Suprapubic skin (tissue), 4 donors: ENCODE data around the gene PRCC. TPM values are rescaled to one million over a fixed set of nuclear protein-coding genes. Genes with fewer than 3 reads are reported as not detected.

Experiments
- DNase-seq, 2 donors: peaks; one replicate each; pipeline ENCODE4 v3.0.0-alpha.2; 2019; ENCODE audit warnings: low spot score in 2 of 2
- H3K27ac ChIP-seq: fragments of 200-600 bp; sonication (generic); one replicate; pipeline ENCODE4 v1.5.1; 2019
- H3K27me3 ChIP-seq: fragments of 200-600 bp; sonication (generic); one replicate; pipeline ENCODE4 v1.5.1; 2019
- H3K36me3 ChIP-seq: fragments of 200-600 bp; sonication (generic); one replicate; pipeline ENCODE4 v1.5.1; 2019
- H3K4me1 ChIP-seq: fragments of 200-600 bp; sonication (generic); one replicate; pipeline ENCODE4 v1.5.1; 2019
- H3K4me3 ChIP-seq: fragments of 200-600 bp; sonication (generic); one replicate; pipeline ENCODE4 v1.5.1; 2019; ENCODE audit warnings: mild to moderate bottlenecking
- H3K9me3 ChIP-seq: fragments of 200-600 bp; sonication (generic); one replicate; pipeline ENCODE4 v1.5.1; 2019
- CTCF ChIP-seq, 2 donors: fragments of 200-600 bp in 1 of 2; fragments of 450-650 bp in 1 of 2; sonication (generic) in 1 of 2; IDR thresholded peaks; one replicate each; pipeline ENCODE4 v1.5.1; 2016 to 2019; ENCODE audit warnings: antibody characterized with exemption in 2 of 2, mild to moderate bottlenecking in 1 of 2, moderate library complexity in 1 of 2
- EP300 ChIP-seq: sonication (generic); formaldehyde crosslinking; IDR thresholded peaks from one replicate; pipeline ENCODE4 v1.6.1; 2017; ENCODE audit warnings: antibody characterized with exemption
- POLR2A ChIP-seq, 2 donors: fragments of 450-650 bp; IDR thresholded peaks; one replicate each; pipeline ENCODE4 v1.6.1; 2017; ENCODE audit warnings: antibody characterized with exemption in 2 of 2, mild to moderate bottlenecking in 2 of 2, moderate library complexity in 2 of 2
- POLR2AphosphoS5 ChIP-seq, 3 donors: sonication (generic); formaldehyde crosslinking; IDR thresholded peaks; one replicate each; pipeline ENCODE4 v1.6.1; 2017; ENCODE audit warnings: antibody characterized with exemption in 3 of 3
- WGBS: methylation state at CpG from one replicate; pipeline ENCODE4 v1.1.5; 2018; 5-methylcytosine and 5-hydroxymethylcytosine counted together
- total RNA-seq, 4 donors: library from RNA; depleted of rRNA; stranded (reverse); fragments of >200 nt; gene quantifications; one replicate each; pipeline ENCODE4 v1.1.0, GENCODE V29; 2016

The PRCC gene
- total RNA-seq, 4 donors from 2014 or later: 39.1 to 50.1 (median 43.3) TPM

GRCh38 chr1:156748670-156749418 is 18.5 kb upstream of the PRCC start:
- H3K27ac ChIP-seq: peak overlapping the region; percentile 99
- peaks cover 12% of the 10 kb centered on the region for H3K36me3 ChIP-seq
- peak in 1 of 2 donors; percentile 85 for DNase-seq
- 5% methylated on average over 9 of the region's 9 CpGs for WGBS
- no peaks in the 10 kb centered on the region for H3K9me3 ChIP-seq
- H3K4me1 ChIP-seq: peaks cover 72% of the 10 kb centered on the region
- TF ChIP-seq CTCF (IDR thresholded peaks at IDR 0.05) (no peak), EP300 (no peak), POLR2A (IDR thresholded peaks at IDR 0.05) (no peak)
- no peaks in the 10 kb centered on the region for H3K27me3 ChIP-seq
- H3K4me3 ChIP-seq: peak overlapping the region; percentile 96

GRCh38 chr1:156749419-156750118 is 17.8 kb upstream of the PRCC start:
- peak overlapping the region; percentile 99 for H3K27ac ChIP-seq
- H3K4me1 ChIP-seq: peaks cover 71% of the 10 kb centered on the region
- H3K27me3 ChIP-seq: no peaks in the 10 kb centered on the region
- H3K4me3 ChIP-seq: peak overlapping the region; percentile 96
- H3K36me3 ChIP-seq: peaks cover 5% of the 10 kb centered on the region
- 1% methylated on average over 7 of the region's 8 CpGs for WGBS
- no peaks in the 10 kb centered on the region for H3K9me3 ChIP-seq
- DNase-seq: no peak
- TF ChIP-seq EP300: no peak
- TF ChIP-seq POLR2AphosphoS5 (IDR thresholded peaks at IDR 0.05): no peak
- TF ChIP-seq CTCF (IDR thresholded peaks at IDR 0.05): no peak
- TF ChIP-seq POLR2A (IDR thresholded peaks at IDR 0.05): no peak

GRCh38 chr1:156750191-156750672 is 17.1 kb upstream of the PRCC start:
- Histone ChIP-seq H3K4me1 (peaks cover 66% of the 10 kb centered on the region), H3K27me3 (no peaks in the 10 kb centered on the region), H3K36me3 (no peaks in the 10 kb centered on the region), H3K9me3 (no peaks in the 10 kb centered on the region), H3K27ac (peak overlapping the region; percentile 99), H3K4me3 (peak overlapping the region; percentile 96)
- 0% methylated on average over 5 of the region's 5 CpGs for WGBS
- TF ChIP-seq CTCF (IDR thresholded peaks at IDR 0.05): no peak
- no peak for TF ChIP-seq POLR2AphosphoS5 (IDR thresholded peaks at IDR 0.05)
- no peak for DNase-seq

GRCh38 chr1:156750711-156751450 is 16.5 kb upstream of the PRCC start:
- peak in 1 of 2 donors; percentile 86 for DNase-seq
- Histone ChIP-seq H3K36me3 (no peaks in the 10 kb centered on the region), H3K9me3 (no peaks in the 10 kb centered on the region), H3K27me3 (no peaks in the 10 kb centered on the region), H3K4me3 (peak overlapping the region; percentile 96), H3K4me1 (peaks cover 60% of the 10 kb centered on the region), H3K27ac (peak overlapping the region; percentile 99)
- WGBS: under 1% methylated on average over 37 of the region's 64 CpGs
- no peak for TF ChIP-seq POLR2AphosphoS5 (IDR thresholded peaks at IDR 0.05)

- DNase-seq: no peak
- Histone ChIP-seq H3K4me3 (peak within 1 kb of the TSS; percentile 96), H3K36me3 (no peaks in the 10 kb centered on the region), H3K4me1 (peaks cover 55% of the 10 kb centered on the region), H3K27ac (peak within 1 kb of the TSS; percentile 99), H3K27me3 (no peaks in the 10 kb centered on the region), H3K9me3 (no peaks in the 10 kb centered on the region)
- TF ChIP-seq POLR2AphosphoS5 (IDR thresholded peaks at IDR 0.05) (no peak), POLR2A (IDR thresholded peaks at IDR 0.05) (peak in 1 of 2 donors; percentile 34)
- 2% methylated on average over 12 of the region's 48 CpGs for WGBS
Measured at GRCh38 chr1:156751451-156751756, 15.9 kb upstream of the PRCC start, which contains the start of gene HDGF. TSS of gene HDGF (minus strand) at chr1:156751675. CDS start at chr1:156751429, 246 bp downstream.
